ENCODE results near the gene LTV1. TPM values are rescaled to one million over a fixed set of nuclear protein-coding genes. Genes with fewer than 3 reads are reported as not detected.
A peak's percentile ranks its signal among the peaks of the same experiment; 100 is the strongest.
"Not testable (repeated sequence)": the region's sequence is repeated elsewhere in the genome, so short reads cannot be mapped to it uniquely, and the experiment has no call there.

The LTV1 gene
- total and polyA plus RNA-seq, 4 donors: 14.0 to 25.5 (median 21.8) TPM

DNA sequence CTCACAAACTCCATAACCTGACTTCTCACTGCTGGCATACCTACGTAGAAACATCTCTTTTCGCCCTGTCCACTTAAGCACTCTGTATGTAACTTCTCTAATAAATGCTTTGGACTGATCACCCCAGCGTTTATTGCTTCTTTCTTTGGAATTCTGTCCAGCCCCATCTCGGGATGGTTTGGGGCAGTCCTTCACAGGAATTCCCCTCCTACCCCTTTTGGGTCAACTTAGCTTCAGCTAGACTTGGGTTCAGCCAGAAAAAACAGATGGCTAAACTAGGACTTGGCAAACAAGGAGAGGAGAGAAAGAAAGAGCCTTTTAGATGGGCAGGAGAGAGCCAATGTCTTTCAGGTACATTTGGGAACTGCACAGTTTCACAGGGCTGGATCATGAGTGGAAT, 3.9 kb upstream of the LTV1 start:
- Histone ChIP-seq H3K4me3 (ENCODE audit: low read depth, low read length) (no peak overlapping the region), H3K27me3 (ENCODE audit: control insufficient read depth, insufficient read depth, low read length) (no peaks in the 10 kb centered on the region), H3K36me3 (ENCODE audit: control insufficient read depth, insufficient read depth, low read length) (peaks cover 3% of the 10 kb centered on the region), H3K4me1 (ENCODE audit: control insufficient read depth, insufficient read depth, low read length) (peaks cover 3% of the 10 kb centered on the region), H3K27ac (ENCODE audit: low read depth, low read length) (no peak overlapping the region), H3K9me3 (ENCODE audit: control insufficient read depth, insufficient read depth, low read length) (no peaks in the 10 kb centered on the region)
- 95% methylated on average over 3 of the region's 4 CpGs for WGBS (ENCODE audit: insufficient coverage)
- no peak for DNase-seq (ENCODE audit: low read depth in 4 of 6, low spot score in 6 of 6)

DNA sequence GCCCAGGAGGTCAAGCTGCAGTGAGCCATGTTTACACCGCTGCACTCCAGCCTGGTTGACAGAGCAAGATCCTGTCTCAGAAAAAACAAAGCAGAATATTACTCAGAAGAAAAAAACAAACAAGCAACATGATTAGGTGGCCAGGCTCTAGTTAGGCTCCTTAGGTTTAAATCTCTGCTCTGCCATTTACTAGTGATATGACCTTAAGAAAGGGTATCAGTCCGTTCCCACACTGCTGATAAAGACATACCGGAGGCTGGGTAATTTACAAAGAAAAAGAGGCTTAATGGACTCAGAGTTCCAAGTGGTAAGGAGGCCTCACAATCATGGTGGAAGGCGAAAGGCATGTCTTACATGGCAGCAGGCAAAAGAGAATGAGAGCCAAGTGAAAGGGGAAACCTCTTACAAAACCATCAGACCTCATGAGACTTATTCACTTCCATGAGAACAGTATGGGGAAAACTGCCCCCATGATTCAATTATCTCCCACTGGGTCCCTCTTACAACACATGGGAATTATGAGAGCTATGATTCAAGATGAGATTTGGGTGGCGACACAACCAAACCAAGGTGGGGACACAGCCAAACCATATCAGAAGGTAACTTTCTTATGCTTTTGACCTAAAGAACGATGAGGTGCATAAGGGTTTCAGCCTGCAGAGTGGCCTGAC, 2.4 kb upstream of the LTV1 start:
- WGBS (ENCODE audit: insufficient coverage): 97% methylated on average over 3 of the region's 6 CpGs
- Histone ChIP-seq H3K36me3 (ENCODE audit: control insufficient read depth, insufficient read depth, low read length) (peaks cover 10% of the 10 kb centered on the region), H3K27ac (ENCODE audit: low read depth, low read length) (no peak overlapping the region), H3K4me1 (ENCODE audit: control insufficient read depth, insufficient read depth, low read length) (peaks cover 3% of the 10 kb centered on the region), H3K27me3 (ENCODE audit: control insufficient read depth, insufficient read depth, low read length) (no peaks in the 10 kb centered on the region), H3K9me3 (ENCODE audit: control insufficient read depth, insufficient read depth, low read length) (no peaks in the 10 kb centered on the region), H3K4me3 (ENCODE audit: low read depth, low read length) (no peak overlapping the region)
- DNase-seq (ENCODE audit: low read depth in 4 of 6, low spot score in 6 of 6): no peak

DNA sequence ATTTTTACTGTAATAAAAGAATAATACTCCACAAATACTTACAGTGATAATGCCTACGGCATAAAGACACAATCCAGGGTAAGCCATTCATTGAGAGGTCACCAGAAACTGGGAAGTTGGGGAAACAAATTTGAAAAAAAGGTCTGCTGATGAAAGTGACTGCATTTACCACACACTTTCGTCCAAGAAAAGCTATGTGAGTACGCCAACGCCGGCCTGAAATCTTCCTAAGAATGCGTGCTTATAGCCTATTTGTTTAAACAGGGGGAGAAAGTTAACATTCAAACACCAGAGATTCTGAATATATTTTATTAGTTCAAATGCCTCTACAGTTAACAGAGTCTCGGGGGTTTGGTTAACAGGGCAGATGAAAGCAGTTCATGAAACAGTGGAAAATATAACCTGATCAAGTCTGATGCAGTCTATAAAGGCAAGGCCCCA, 657 bp upstream of the LTV1 start:
- Histone ChIP-seq H3K9me3 (ENCODE audit: control insufficient read depth, insufficient read depth, low read length) (no peaks in the 10 kb centered on the region), H3K27ac (ENCODE audit: low read depth, low read length) (peak overlapping the region; percentile 97), H3K4me1 (ENCODE audit: control insufficient read depth, insufficient read depth, low read length) (peaks cover 3% of the 10 kb centered on the region), H3K4me3 (ENCODE audit: low read depth, low read length) (peak overlapping the region; percentile 85), H3K27me3 (ENCODE audit: control insufficient read depth, insufficient read depth, low read length) (no peaks in the 10 kb centered on the region), H3K36me3 (ENCODE audit: control insufficient read depth, insufficient read depth, low read length) (peaks cover 17% of the 10 kb centered on the region)
- DNase-seq (ENCODE audit: low read depth in 4 of 6, low spot score in 6 of 6): peak in 1 of 6 donors; percentile 19
- WGBS (ENCODE audit: insufficient coverage): 0% methylated on average over 1 of the region's 7 CpGs

DNA sequence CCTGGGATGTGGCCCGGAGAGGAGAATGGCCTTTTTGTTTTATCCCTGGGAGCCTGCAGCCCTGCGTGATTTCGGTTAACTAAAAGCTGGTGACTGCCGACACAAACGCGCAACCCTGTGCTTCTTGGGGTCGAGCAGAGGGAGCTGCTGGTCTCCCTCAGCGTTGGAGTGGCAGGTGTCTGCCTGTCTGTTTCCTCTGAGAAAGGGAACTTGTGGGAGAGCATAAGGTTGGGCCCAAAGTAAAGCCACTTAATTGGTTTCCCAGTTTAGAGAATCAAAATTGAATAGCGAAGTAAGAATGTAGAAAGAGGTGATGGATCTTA, 500 bp downstream of the LTV1 start:
- Histone ChIP-seq H3K4me1 (ENCODE audit: control insufficient read depth, insufficient read depth, low read length) (peaks cover 3% of the 10 kb centered on the region), H3K27me3 (ENCODE audit: control insufficient read depth, insufficient read depth, low read length) (no peaks in the 10 kb centered on the region), H3K36me3 (ENCODE audit: control insufficient read depth, insufficient read depth, low read length) (peaks cover 23% of the 10 kb centered on the region), H3K9me3 (ENCODE audit: control insufficient read depth, insufficient read depth, low read length) (no peaks in the 10 kb centered on the region), H3K27ac (ENCODE audit: low read depth, low read length) (peak overlapping the region; percentile 97), H3K4me3 (ENCODE audit: low read depth, low read length) (peak overlapping the region; percentile 85)
- no peak for DNase-seq (ENCODE audit: low read depth in 4 of 6, low spot score in 6 of 6)
- under 1% methylated on average over 9 of the region's 9 CpGs for WGBS (ENCODE audit: insufficient coverage)

DNA sequence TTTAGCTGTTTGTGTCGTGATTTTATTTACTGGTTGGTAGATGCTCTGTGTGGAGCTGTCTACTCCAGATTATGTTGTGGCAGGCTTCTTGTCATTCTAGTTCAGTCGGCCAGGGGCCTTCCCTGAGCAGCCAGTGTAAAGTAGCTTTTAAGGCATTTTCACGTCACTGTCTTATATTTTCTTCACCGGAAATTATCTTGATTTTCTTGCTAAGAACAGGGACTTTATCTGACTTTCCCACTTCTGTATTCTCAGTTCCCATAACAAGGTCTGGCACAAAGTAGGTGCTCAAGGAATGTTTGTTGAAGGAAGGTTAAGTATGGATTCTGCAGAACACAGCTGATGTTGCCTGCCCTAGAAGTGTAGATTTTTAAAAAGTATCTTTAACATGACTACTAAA, 868 bp downstream of the LTV1 start:
- Histone ChIP-seq H3K4me3 (ENCODE audit: low read depth, low read length) (peak overlapping the region; percentile 85), H3K9me3 (ENCODE audit: control insufficient read depth, insufficient read depth, low read length) (no peaks in the 10 kb centered on the region), H3K27me3 (ENCODE audit: control insufficient read depth, insufficient read depth, low read length) (no peaks in the 10 kb centered on the region), H3K27ac (ENCODE audit: low read depth, low read length) (peak overlapping the region; percentile 97), H3K36me3 (ENCODE audit: control insufficient read depth, insufficient read depth, low read length) (peaks cover 25% of the 10 kb centered on the region), H3K4me1 (ENCODE audit: control insufficient read depth, insufficient read depth, low read length) (peaks cover 3% of the 10 kb centered on the region)
- no peak for DNase-seq (ENCODE audit: low read depth in 4 of 6, low spot score in 6 of 6)
- 0% methylated on average over 2 of the region's 4 CpGs for whole genome bisulfite sequencing (ENCODE audit: insufficient coverage)

DNA sequence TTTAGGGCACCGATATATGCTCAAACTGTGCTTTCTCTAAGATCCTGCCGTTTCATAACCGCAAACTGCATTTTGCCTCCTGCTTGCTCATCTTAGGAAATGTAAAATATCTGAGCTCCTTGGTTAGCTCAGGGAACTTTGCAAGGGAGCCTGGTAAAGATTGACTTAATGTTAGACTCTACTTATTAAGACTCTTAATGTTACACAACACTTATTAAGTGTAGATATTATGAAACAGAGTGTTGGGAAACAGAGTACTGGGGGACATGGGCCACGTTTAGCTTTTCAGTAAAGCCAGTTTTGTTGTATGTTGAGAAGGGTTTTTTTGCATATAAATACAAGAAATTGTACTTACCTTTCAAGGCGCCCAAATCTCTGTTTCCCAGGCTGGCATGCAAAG, 1.9 kb downstream of the LTV1 start:
- Histone ChIP-seq H3K4me1 (ENCODE audit: control insufficient read depth, insufficient read depth, low read length) (peaks cover 3% of the 10 kb centered on the region), H3K27ac (ENCODE audit: low read depth, low read length) (no peak overlapping the region), H3K4me3 (ENCODE audit: low read depth, low read length) (no peak overlapping the region), H3K36me3 (ENCODE audit: control insufficient read depth, insufficient read depth, low read length) (peaks cover 25% of the 10 kb centered on the region), H3K9me3 (ENCODE audit: control insufficient read depth, insufficient read depth, low read length) (no peaks in the 10 kb centered on the region), H3K27me3 (ENCODE audit: control insufficient read depth, insufficient read depth, low read length) (no peaks in the 10 kb centered on the region)
- DNase-seq (ENCODE audit: low read depth in 4 of 6, low spot score in 6 of 6): no peak
- 83% methylated on average over 1 of the region's 5 CpGs for WGBS (ENCODE audit: insufficient coverage)

DNA sequence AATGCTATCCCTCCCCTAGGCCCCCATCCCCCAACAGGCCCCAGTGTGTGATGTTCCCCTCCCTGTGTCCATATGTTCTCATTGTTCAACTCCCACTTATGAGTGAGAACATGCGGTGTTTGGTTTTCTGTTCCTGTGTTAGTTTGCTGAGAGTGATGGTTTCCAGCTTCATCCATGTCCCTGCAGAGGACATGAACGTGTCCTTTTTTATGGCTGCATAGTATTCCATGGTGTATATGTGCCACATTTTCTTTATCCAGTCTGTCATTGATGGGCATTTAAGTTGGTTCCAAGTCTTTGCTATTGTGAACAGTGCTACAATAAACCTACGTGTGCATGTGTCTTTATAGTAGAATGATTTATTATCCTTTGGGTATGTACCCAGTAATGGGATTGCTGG, 8.6 kb downstream of the LTV1 start:
- not testable (repeated sequence) for H3K27ac ChIP-seq (ENCODE audit: low read depth, low read length); H3K9me3 ChIP-seq (ENCODE audit: control insufficient read depth, insufficient read depth, low read length); DNase-seq (ENCODE audit: low read depth in 4 of 6, low spot score in 6 of 6); H3K27me3 ChIP-seq (ENCODE audit: control insufficient read depth, insufficient read depth, low read length); H3K4me1 ChIP-seq (ENCODE audit: control insufficient read depth, insufficient read depth, low read length); H3K4me3 ChIP-seq (ENCODE audit: low read depth, low read length)
- WGBS (ENCODE audit: insufficient coverage): 100% methylated on average over 1 of the region's 3 CpGs
- H3K36me3 ChIP-seq (ENCODE audit: control insufficient read depth, insufficient read depth, low read length): peaks cover 19% of the 10 kb centered on the region

DNA sequence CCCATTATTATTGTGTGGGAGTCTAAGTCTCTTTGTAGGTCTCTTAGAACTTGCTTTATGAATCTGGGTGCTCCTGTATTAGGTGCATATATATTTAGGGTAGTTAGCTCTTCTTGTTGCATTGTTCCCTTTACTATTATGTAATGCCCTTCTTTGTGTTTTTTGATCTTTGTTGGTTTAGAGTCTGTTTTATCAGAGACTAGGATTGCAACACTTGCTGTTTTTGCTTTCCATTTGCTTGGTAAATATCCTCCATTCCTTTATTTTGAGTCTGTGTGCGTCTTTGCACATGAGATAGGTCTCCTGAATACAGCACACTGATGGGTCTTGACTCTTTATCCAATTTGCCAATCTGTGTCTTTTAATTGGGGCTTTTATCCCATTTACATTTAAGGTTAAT, 11.9 kb downstream of the LTV1 start:
- H3K36me3 ChIP-seq (ENCODE audit: control insufficient read depth, insufficient read depth, low read length): peaks cover 26% of the 10 kb centered on the region
- not testable (repeated sequence) for H3K27me3 ChIP-seq (ENCODE audit: control insufficient read depth, insufficient read depth, low read length); H3K27ac ChIP-seq (ENCODE audit: low read depth, low read length); H3K9me3 ChIP-seq (ENCODE audit: control insufficient read depth, insufficient read depth, low read length); H3K4me1 ChIP-seq (ENCODE audit: control insufficient read depth, insufficient read depth, low read length); DNase-seq (ENCODE audit: low read depth in 4 of 6, low spot score in 6 of 6); H3K4me3 ChIP-seq (ENCODE audit: low read depth, low read length)
- WGBS (ENCODE audit: insufficient coverage): no CpG with 5 or more reads among the region's 1 CpG

DNA sequence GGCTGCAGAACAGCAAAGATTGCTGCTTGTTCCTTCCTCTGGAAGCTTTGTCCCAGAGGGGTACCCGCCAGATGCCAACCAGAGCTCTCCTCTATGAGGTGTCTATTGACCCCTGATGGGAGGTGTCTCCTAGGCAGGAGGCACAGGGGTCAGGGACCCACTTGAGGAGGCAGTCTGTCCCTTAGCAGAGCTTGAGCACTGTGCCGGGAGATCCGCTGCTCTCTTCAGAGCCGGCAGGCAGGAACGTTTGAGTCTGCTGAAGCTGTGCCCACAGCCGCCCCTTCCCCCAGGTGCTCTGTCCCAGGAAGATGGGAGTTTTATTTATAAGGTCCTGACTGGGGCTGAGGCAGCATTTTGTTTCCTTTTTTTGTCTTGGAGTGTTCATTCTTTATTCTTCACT, 13.6 kb downstream of the LTV1 start:
- not testable (repeated sequence) for DNase-seq (ENCODE audit: low read depth in 4 of 6, low spot score in 6 of 6); H3K4me3 ChIP-seq (ENCODE audit: low read depth, low read length); H3K4me1 ChIP-seq (ENCODE audit: control insufficient read depth, insufficient read depth, low read length); H3K27me3 ChIP-seq (ENCODE audit: control insufficient read depth, insufficient read depth, low read length); H3K9me3 ChIP-seq (ENCODE audit: control insufficient read depth, insufficient read depth, low read length); H3K27ac ChIP-seq (ENCODE audit: low read depth, low read length)
- 100% methylated on average over 3 of the region's 6 CpGs for WGBS (ENCODE audit: insufficient coverage)
- H3K36me3 ChIP-seq (ENCODE audit: control insufficient read depth, insufficient read depth, low read length): peaks cover 28% of the 10 kb centered on the region

DNA sequence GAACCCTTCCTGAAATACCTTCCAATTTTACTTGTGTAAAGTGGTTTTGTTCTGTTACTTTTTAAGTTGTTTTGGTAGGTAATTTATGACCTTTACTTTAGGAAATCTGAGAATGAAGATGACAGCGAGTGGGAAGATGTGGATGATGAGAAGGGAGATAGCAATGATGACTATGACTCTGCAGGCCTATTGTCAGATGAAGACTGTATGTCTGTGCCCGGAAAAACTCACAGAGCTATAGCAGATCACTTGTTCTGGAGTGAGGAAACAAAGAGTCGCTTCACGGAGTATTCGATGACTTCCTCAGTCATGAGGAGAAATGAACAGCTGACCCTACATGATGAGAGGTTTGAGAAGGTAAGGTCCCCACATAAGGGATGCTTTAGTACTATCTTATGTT, 14.5 kb downstream of the LTV1 start:
- no peak overlapping the region for H3K4me3 ChIP-seq (ENCODE audit: low read depth, low read length)
- WGBS (ENCODE audit: insufficient coverage): 100% methylated on average over 2 of the region's 5 CpGs
- DNase-seq (ENCODE audit: low read depth in 4 of 6, low spot score in 6 of 6): no peak
- H3K27ac ChIP-seq (ENCODE audit: low read depth, low read length): no peak overlapping the region
- peaks cover 33% of the 10 kb centered on the region for H3K36me3 ChIP-seq (ENCODE audit: control insufficient read depth, insufficient read depth, low read length)
- no peaks in the 10 kb centered on the region for H3K27me3 ChIP-seq (ENCODE audit: control insufficient read depth, insufficient read depth, low read length)
- no peaks in the 10 kb centered on the region for H3K4me1 ChIP-seq (ENCODE audit: control insufficient read depth, insufficient read depth, low read length)
- no peaks in the 10 kb centered on the region for H3K9me3 ChIP-seq (ENCODE audit: control insufficient read depth, insufficient read depth, low read length)
